ENCODE data around the gene ANK2. TPM values are rescaled to one million over a fixed set of nuclear protein-coding genes. Genes with fewer than 3 reads are reported as not detected.

ANK2 gene
- total RNA-seq, 1 donor from 2014 or later = 4.5 TPM

- intact Hi-C loops (cut with micrococcal nuclease) = no loop called here
- DNase-seq (no peak), ATAC-seq (ENCODE audit: low read depth) (no peak)
- Mint-ChIP-seq H3K4me3 (no peak overlapping the region), H3K36me3 (ENCODE audit: low read depth) (no peaks in the 10 kb centered on the region), H3K27me3 (no peaks in the 10 kb centered on the region), H3K9me3 (no peaks in the 10 kb centered on the region), H3K4me1 (no peaks in the 10 kb centered on the region), H3K27ac (no peak overlapping the region)
- TF ChIP-seq, protein P1, sequence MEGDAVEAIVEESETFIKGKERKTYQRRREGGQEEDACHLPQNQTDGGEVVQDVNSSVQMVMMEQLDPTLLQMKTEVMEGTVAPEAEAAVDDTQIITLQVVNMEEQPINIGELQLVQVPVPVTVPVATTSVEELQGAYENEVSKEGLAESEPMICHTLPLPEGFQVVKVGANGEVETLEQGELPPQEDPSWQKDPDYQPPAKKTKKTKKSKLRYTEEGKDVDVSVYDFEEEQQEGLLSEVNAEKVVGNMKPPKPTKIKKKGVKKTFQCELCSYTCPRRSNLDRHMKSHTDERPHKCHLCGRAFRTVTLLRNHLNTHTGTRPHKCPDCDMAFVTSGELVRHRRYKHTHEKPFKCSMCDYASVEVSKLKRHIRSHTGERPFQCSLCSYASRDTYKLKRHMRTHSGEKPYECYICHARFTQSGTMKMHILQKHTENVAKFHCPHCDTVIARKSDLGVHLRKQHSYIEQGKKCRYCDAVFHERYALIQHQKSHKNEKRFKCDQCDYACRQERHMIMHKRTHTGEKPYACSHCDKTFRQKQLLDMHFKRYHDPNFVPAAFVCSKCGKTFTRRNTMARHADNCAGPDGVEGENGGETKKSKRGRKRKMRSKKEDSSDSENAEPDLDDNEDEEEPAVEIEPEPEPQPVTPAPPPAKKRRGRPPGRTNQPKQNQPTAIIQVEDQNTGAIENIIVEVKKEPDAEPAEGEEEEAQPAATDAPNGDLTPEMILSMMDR (IDR thresholded peaks at IDR 0.05) = no peak
- POLR2A ChIA-PET = no interaction called here
- CTCF ChIA-PET = no interaction called here
These were observed 107.8 kb downstream of the ANK2 start for GRCh38 chr4:113157086-113157857.

- Mint-ChIP-seq H3K36me3 (ENCODE audit: low read depth) (no peaks in the 10 kb centered on the region), H3K4me3 (no peak overlapping the region), H3K27ac (no peak overlapping the region), H3K4me1 (no peaks in the 10 kb centered on the region), H3K27me3 (no peaks in the 10 kb centered on the region), H3K9me3 (no peaks in the 10 kb centered on the region)
- CTCF ChIA-PET = no interaction called here
- TF ChIP-seq, protein P1 (IDR thresholded peaks at IDR 0.05) = no peak
- intact Hi-C loops (cut with micrococcal nuclease) = no loop called here
- POLR2A ChIA-PET = no interaction called here
- no peak for DNase-seq
- no peak for ATAC-seq (ENCODE audit: low read depth)
These were observed 110.6 kb downstream of the ANK2 start for GRCh38 chr4:113159942-113160545.

GRCh38 chr4:113160548-113160947, 111.1 kb downstream of the ANK2 start:
- POLR2A ChIA-PET = no interaction called here
- H3K27me3 Mint-ChIP-seq = no peaks in the 10 kb centered on the region
- no peaks in the 10 kb centered on the region for H3K36me3 Mint-ChIP-seq (ENCODE audit: low read depth)
- no peak for DNase-seq
- H3K27ac Mint-ChIP-seq = no peak overlapping the region
- no peaks in the 10 kb centered on the region for H3K4me1 Mint-ChIP-seq
- H3K9me3 Mint-ChIP-seq = no peaks in the 10 kb centered on the region
- TF ChIP-seq, protein P1 (IDR thresholded peaks at IDR 0.05) = no peak
- intact Hi-C loops (cut with micrococcal nuclease) = no loop called here
- CTCF ChIA-PET = no interaction called here
- no peak overlapping the region for H3K4me3 Mint-ChIP-seq
- no peak for ATAC-seq (ENCODE audit: low read depth)

GRCh38 chr4:113162089-113162488, 112.6 kb downstream of the ANK2 start:
- no peaks in the 10 kb centered on the region for H3K27me3 Mint-ChIP-seq
- TF ChIP-seq, protein P1 (IDR thresholded peaks at IDR 0.05) = no peak
- H3K4me1 Mint-ChIP-seq = no peaks in the 10 kb centered on the region
- no peaks in the 10 kb centered on the region for H3K36me3 Mint-ChIP-seq (ENCODE audit: low read depth)
- ChIA-PET POLR2A (no interaction called here), CTCF (no interaction called here)
- DNase-seq (no peak), ATAC-seq (ENCODE audit: low read depth) (no peak)
- H3K4me3 Mint-ChIP-seq = no peak overlapping the region
- intact Hi-C loops (cut with micrococcal nuclease) = no loop called here
- no peaks in the 10 kb centered on the region for H3K9me3 Mint-ChIP-seq
- no peak overlapping the region for H3K27ac Mint-ChIP-seq

DNA sequence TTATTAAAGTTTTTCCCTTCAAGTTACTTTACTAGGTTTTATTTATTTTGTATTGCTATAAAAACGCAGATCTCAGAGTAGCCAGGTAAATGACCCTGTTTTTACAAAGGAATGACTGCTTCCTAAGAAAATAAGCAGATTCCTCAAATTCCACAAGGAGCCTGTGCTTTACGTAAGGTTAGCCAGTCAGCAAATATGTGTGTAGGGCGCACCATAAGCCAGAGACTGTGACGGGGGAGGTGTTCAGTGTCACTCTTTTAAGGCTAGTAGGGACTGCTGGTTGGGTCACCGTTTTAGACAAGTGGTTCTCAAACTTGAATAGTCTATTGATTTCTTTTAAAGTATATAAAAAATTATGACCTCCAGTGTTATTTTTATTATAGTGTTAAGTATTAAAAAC, 119.9 kb downstream of the ANK2 start:
- Mint-ChIP-seq H3K27me3 (no peaks in the 10 kb centered on the region), H3K4me3 (no peak overlapping the region), H3K9me3 (no peaks in the 10 kb centered on the region), H3K27ac (no peak overlapping the region), H3K36me3 (ENCODE audit: low read depth) (no peaks in the 10 kb centered on the region), H3K4me1 (no peaks in the 10 kb centered on the region)
- POLR2A ChIA-PET = no interaction called here
- TF ChIP-seq, protein P1 (IDR thresholded peaks at IDR 0.05) = no peak
- no peak for DNase-seq
- ATAC-seq (ENCODE audit: low read depth) = no peak
- intact Hi-C loops (cut with micrococcal nuclease) = no loop called here
- CTCF ChIA-PET = no interaction called here
